HepG2 (cell line): Measurements from ENCODE around the gene IZUMO4. TPM values are rescaled to one million over a fixed set of nuclear protein-coding genes. Genes with fewer than 3 reads are reported as not detected.

Experiments used
- IKZF4 ChIP-seq: sonication (generic); formaldehyde crosslinking; IDR thresholded peaks from 2 replicates; pipeline ENCODE4 v1.5.1; 2020; ENCODE audit warnings: borderline replicate concordance, mild to moderate bottlenecking, low read depth, missing genetic modification reagents; ENCODE audit errors: not compliant biosample characterization
- KDM2A ChIP-seq: sonication (generic); formaldehyde crosslinking; IDR thresholded peaks from 2 replicates; pipeline ENCODE4 v1.4.0; 2020; ENCODE audit warnings: low read depth, missing genetic modification reagents, borderline replicate concordance
- KDM5A ChIP-seq: fragments of 200-600 bp; sonication (generic); IDR thresholded peaks from 2 replicates; pipeline ENCODE4 v1.7.0; 2018; ENCODE audit warnings: antibody characterized with exemption, mild to moderate bottlenecking, low read length, borderline replicate concordance
- RAD51 ChIP-seq: fragments of 450-650 bp; IDR thresholded peaks from 2 replicates; pipeline ENCODE4 v1.6.1; 2016; ENCODE audit warnings: borderline replicate concordance
- RBAK ChIP-seq: sonication (generic); formaldehyde crosslinking; IDR thresholded peaks from 2 replicates; pipeline ENCODE4 v1.5.1; 2020; ENCODE audit warnings: mild to moderate bottlenecking, missing genetic modification reagents
- SRY ChIP-seq: sonication (generic); formaldehyde crosslinking; IDR thresholded peaks from 2 replicates; pipeline ENCODE4 v1.8.0; 2022; ENCODE audit warnings: mild to moderate bottlenecking, missing genetic modification reagents
- TAF15 ChIP-seq: fragments of 200-400 bp; formaldehyde crosslinking; IDR thresholded peaks from one replicate; pipeline ENCODE4 v1.6.1; 2018; ENCODE audit warnings: mild to moderate bottlenecking, low read depth, low read length; ENCODE audit not compliant: poor library complexity, severe bottlenecking
- TOPORS ChIP-seq: sonication (generic); formaldehyde crosslinking; IDR thresholded peaks from 2 replicates; pipeline ENCODE4 v1.8.0; 2023; ENCODE audit warnings: mild to moderate bottlenecking, missing genetic modification reagents
- ZBTB3 ChIP-seq: sonication (generic); formaldehyde crosslinking; IDR thresholded peaks from 2 replicates; pipeline ENCODE4 v1.4.0; 2020; ENCODE audit warnings: low read depth, mild to moderate bottlenecking, moderate library complexity, missing genetic modification reagents, borderline replicate concordance
- ZMYM3 ChIP-seq: sonication (generic); formaldehyde crosslinking; IDR thresholded peaks from 2 replicates; pipeline ENCODE4 v1.5.1; 2020; ENCODE audit warnings: mild to moderate bottlenecking, missing genetic modification reagents
- ZMYM4 ChIP-seq: sonication (generic); formaldehyde crosslinking; IDR thresholded peaks from 2 replicates; pipeline ENCODE4 v1.8.1; 2023; ENCODE audit warnings: mild to moderate bottlenecking, missing genetic modification reagents
- ZNF496 ChIP-seq: sonication (generic); formaldehyde crosslinking; IDR thresholded peaks from 2 replicates; pipeline ENCODE4 v1.8.1; 2023; ENCODE audit warnings: mild to moderate bottlenecking, moderate library complexity, missing genetic modification reagents; ENCODE audit not compliant: insufficient replicate concordance
- ZNF558 ChIP-seq: sonication (generic); formaldehyde crosslinking; IDR thresholded peaks from 2 replicates; pipeline ENCODE4 v1.9.0; 2022; ENCODE audit warnings: mild to moderate bottlenecking, missing genetic modification reagents, borderline replicate concordance
- ZNF672 ChIP-seq: sonication (generic); formaldehyde crosslinking; IDR thresholded peaks from 2 replicates; pipeline ENCODE4 v1.8.1; 2022; ENCODE audit warnings: missing genetic modification reagents
- polyA plus RNA-seq, 8 experiments: library from polyadenylated mRNA; depleted of rRNA in 3 of 8; stranded (reverse) in 7 of 8; unstranded in 1 of 8; fragments of >200 nt; fragmentation: Illumina TruSeq in 4 of 8; extraction: Trizol in 4 of 8; gene quantifications; 2 replicates each; pipeline versions ENCODE4 v1.2.1 to v1.2.3, GENCODE V29; 2011 to 2016; ENCODE audit warnings: low read depth in 4 of 8, missing spikeins in 1 of 8, mixed read lengths in 1 of 8; ENCODE audit not compliant: insufficient read depth in 1 of 8
- total RNA-seq, 5 experiments: library from RNA; depleted of rRNA; stranded (reverse); fragments of >200 nt; fragmentation: Illumina TruSeq; extraction: Trizol; gene quantifications; 2 replicates each; pipeline ENCODE4 v1.2.3, GENCODE V29; 2016; ENCODE audit warnings: low read depth in 1 of 5
- TF ChIP-seq, protein P1 (sequence below): sonication (generic); formaldehyde crosslinking; IDR thresholded peaks from 2 replicates; pipeline ENCODE4 v1.4.0; 2020; ENCODE audit warnings: mild to moderate bottlenecking, missing genetic modification reagents
- TF ChIP-seq, protein P2 (sequence below): sonication (generic); formaldehyde crosslinking; conservative IDR thresholded peaks from 2 replicates; pipeline ENCODE4 v1.4.0; 2020; ENCODE audit warnings: mild to moderate bottlenecking, missing genetic modification reagents, moderate library complexity
- TF ChIP-seq, protein P3 (sequence below): IDR thresholded peaks from 2 replicates; pipeline ENCODE4 v1.6.1; 2016; ENCODE audit warnings: low read depth, control low read depth
- TF ChIP-seq, protein P4 (sequence below): sonication (generic); formaldehyde crosslinking; IDR thresholded peaks from 2 replicates; pipeline ENCODE4 v1.5.0; 2020; ENCODE audit warnings: mild to moderate bottlenecking, missing genetic modification reagents

Gene IZUMO4
- total and polyA plus RNA-seq, 2 of the 13 experiments (the other 11 are each of a cell fraction or from before 2014, with no cell fraction given): 0.77 to 3.9 TPM

DNA sequence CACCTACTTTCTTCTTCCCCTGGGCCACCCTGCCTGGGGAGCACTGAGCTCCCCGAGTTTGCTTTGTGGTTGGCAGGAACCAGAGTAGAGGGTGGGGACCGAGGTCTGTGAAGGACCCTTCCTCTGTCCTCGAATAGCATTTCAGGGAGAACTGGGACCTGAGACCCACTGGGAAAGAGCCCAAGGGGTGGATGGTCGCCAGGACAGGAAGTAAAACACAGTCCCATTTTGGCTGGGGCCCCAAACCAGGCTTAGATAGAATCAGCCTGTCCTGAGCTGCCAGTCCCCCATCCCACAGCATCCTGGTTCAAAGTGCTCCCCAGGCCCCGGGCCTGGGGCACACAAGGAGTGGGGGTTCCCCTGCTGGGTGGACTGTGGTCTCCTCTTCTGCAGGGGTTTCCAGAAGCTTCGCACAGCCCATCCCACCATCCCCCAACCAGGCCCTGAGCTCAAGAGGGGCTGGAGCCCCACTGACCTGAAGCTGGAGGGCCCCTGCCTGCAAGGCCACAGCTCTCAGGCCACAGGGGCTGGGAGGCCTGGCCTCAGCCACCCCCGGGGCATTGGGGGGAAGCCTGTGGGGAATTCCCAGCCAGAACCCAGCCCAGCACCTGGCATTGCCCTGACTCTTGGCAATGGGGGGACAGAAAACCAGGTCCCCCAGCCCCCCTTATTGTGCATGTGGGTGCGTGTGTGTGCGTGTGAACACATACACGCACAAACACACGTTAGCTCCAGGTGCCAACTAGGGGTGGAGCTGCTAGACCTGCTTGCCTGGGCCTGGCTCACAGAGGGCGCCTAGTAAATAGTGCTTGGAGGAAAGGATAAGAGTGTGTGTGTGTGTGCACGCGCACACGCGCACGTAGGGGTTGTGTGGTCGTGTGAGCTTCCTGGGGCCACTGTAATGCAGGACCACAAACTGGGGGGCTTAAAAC, 44.7 kb upstream of the IZUMO4 start (continued):
- TF ChIP-seq, protein P1, sequence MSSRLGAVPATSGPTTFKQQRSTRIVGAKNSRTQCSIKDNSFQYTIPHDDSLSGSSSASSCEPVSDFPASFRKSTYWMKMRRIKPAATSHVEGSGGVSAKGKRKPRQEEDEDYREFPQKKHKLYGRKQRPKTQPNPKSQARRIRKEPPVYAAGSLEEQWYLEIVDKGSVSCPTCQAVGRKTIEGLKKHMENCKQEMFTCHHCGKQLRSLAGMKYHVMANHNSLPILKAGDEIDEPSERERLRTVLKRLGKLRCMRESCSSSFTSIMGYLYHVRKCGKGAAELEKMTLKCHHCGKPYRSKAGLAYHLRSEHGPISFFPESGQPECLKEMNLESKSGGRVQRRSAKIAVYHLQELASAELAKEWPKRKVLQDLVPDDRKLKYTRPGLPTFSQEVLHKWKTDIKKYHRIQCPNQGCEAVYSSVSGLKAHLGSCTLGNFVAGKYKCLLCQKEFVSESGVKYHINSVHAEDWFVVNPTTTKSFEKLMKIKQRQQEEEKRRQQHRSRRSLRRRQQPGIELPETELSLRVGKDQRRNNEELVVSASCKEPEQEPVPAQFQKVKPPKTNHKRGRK (CRISPR knock-in tag): no peak
- TF ChIP-seq RAD51: no peak
- TF ChIP-seq, protein P2, sequence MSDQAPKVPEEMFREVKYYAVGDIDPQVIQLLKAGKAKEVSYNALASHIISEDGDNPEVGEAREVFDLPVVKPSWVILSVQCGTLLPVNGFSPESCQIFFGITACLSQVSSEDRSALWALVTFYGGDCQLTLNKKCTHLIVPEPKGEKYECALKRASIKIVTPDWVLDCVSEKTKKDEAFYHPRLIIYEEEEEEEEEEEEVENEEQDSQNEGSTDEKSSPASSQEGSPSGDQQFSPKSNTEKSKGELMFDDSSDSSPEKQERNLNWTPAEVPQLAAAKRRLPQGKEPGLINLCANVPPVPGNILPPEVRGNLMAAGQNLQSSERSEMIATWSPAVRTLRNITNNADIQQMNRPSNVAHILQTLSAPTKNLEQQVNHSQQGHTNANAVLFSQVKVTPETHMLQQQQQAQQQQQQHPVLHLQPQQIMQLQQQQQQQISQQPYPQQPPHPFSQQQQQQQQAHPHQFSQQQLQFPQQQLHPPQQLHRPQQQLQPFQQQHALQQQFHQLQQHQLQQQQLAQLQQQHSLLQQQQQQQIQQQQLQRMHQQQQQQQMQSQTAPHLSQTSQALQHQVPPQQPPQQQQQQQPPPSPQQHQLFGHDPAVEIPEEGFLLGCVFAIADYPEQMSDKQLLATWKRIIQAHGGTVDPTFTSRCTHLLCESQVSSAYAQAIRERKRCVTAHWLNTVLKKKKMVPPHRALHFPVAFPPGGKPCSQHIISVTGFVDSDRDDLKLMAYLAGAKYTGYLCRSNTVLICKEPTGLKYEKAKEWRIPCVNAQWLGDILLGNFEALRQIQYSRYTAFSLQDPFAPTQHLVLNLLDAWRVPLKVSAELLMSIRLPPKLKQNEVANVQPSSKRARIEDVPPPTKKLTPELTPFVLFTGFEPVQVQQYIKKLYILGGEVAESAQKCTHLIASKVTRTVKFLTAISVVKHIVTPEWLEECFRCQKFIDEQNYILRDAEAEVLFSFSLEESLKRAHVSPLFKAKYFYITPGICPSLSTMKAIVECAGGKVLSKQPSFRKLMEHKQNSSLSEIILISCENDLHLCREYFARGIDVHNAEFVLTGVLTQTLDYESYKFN: peak; percentile 47
- TF ChIP-seq IKZF4: no peak
- no peak for TF ChIP-seq TAF15
- no peak for TF ChIP-seq TOPORS (CRISPR knock-in tag)
- TF ChIP-seq KDM5A: no peak
- 0 out of 2 replicates have a peak, but pooled peaks have one; percentile 54 for TF ChIP-seq ZNF558 (CRISPR knock-in tag)
- TF ChIP-seq ZNF496: no peak
- TF ChIP-seq KDM2A (CRISPR knock-in tag): peak; percentile 10; the same call in 1 of the 2 replicates
- no peak for TF ChIP-seq ZMYM4 (CRISPR knock-in tag)
- no peak for TF ChIP-seq ZBTB3 (CRISPR knock-in tag)
- no peak; the same call in 1 of the 2 replicates for TF ChIP-seq ZMYM3 (CRISPR knock-in tag)
- TF ChIP-seq, protein P3, sequence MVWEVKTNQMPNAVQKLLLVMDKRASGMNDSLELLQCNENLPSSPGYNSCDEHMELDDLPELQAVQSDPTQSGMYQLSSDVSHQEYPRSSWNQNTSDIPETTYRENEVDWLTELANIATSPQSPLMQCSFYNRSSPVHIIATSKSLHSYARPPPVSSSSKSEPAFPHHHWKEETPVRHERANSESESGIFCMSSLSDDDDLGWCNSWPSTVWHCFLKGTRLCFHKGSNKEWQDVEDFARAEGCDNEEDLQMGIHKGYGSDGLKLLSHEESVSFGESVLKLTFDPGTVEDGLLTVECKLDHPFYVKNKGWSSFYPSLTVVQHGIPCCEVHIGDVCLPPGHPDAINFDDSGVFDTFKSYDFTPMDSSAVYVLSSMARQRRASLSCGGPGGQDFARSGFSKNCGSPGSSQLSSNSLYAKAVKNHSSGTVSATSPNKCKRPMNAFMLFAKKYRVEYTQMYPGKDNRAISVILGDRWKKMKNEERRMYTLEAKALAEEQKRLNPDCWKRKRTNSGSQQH (CRISPR knock-in tag): no peak
- TF ChIP-seq SRY (CRISPR knock-in tag): peak; percentile 24; the same call in 1 of the 2 replicates
- no peak for TF ChIP-seq ZNF672
- TF ChIP-seq, protein P4, sequence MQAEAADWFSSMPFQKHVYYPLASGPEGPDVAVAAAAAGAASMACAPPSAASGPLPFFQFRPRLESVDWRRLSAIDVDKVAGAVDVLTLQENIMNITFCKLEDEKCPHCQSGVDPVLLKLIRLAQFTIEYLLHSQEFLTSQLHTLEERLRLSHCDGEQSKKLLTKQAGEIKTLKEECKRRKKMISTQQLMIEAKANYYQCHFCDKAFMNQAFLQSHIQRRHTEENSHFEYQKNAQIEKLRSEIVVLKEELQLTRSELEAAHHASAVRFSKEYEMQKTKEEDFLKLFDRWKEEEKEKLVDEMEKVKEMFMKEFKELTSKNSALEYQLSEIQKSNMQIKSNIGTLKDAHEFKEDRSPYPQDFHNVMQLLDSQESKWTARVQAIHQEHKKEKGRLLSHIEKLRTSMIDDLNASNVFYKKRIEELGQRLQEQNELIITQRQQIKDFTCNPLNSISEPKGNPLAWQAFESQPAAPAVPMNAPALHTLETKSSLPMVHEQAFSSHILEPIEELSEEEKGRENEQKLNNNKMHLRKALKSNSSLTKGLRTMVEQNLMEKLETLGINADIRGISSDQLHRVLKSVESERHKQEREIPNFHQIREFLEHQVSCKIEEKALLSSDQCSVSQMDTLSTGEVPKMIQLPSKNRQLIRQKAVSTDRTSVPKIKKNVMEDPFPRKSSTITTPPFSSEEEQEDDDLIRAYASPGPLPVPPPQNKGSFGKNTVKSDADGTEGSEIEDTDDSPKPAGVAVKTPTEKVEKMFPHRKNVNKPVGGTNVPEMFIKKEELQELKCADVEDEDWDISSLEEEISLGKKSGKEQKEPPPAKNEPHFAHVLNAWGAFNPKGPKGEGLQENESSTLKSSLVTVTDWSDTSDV: no peak
- TF ChIP-seq RBAK (CRISPR knock-in tag): no peak
